HAP-1 (cell line): ENCODE results near the gene AHSA1.
"Not testable (repeated sequence)": the region's sequence is repeated elsewhere in the genome, so short reads cannot be mapped to it uniquely, and the experiment has no call there.

Experiments used
- DNase-seq, 2 experiments: peaks; one replicate each; pipeline ENCODE4 v3.0.0-alpha.2; 2016 to 2020; ENCODE audit warnings: low spot score in 2 of 2
- H3K27me3 ChIP-seq: fragments of 250-450 bp; sonication (Bioruptor Pico); 2 replicates; pipeline ENCODE4 v1.5.1; 2020; ENCODE audit warnings: low read depth, mild to moderate bottlenecking, moderate library complexity
- H3K36me3 ChIP-seq: fragments of 250-450 bp; sonication (Bioruptor Pico); replicated peaks from 2 replicates; pipeline ENCODE4 v1.5.1; 2020; ENCODE audit warnings: mild to moderate bottlenecking
- H3K4me1 ChIP-seq: fragments of 250-450 bp; sonication (Bioruptor Pico); 2 replicates; pipeline ENCODE4 v1.5.1; 2020; ENCODE audit warnings: mild to moderate bottlenecking
- H3K4me3 ChIP-seq: fragments of 250-450 bp; sonication (Bioruptor Pico); 2 replicates; pipeline ENCODE4 v1.5.1; 2020; ENCODE audit warnings: mild to moderate bottlenecking, moderate library complexity
- H3K9me3 ChIP-seq: fragments of 250-450 bp; sonication (Bioruptor Pico); 2 replicates; pipeline ENCODE4 v1.5.1; 2020; ENCODE audit warnings: mild to moderate bottlenecking, moderate library complexity
- in situ Hi-C: fragments of 300-500 bp; cut with MboI; formaldehyde crosslinking; loops from 3 replicates; pipeline ENCODE4 v1.14.3; 2020; ENCODE audit warnings: low sequenced_read_pairs, inconsistent platforms, mixed read lengths

AHSA1 gene

GRCh38 chr14:77457522-77458248, at the start of gene AHSA1, which contains the start of gene VIPAS39:
Gene AHSA1 (plus strand): TSS chr14:77458093. CDS start chr14:77458190, 97 bp downstream.
Gene VIPAS39 (minus strand): TSS chr14:77457601. CDS start chr14:77454102, 3,499 bp downstream.
- H3K4me1 ChIP-seq = peaks cover 5% of the 10 kb centered on the region
- in situ Hi-C loops = no loop called here
- peak; percentile 96 to 99 for DNase-seq
- H3K4me3 ChIP-seq = peak within 1 kb of the TSS; percentile 70
- H3K36me3 ChIP-seq = peaks cover 34% of the 10 kb centered on the region
- H3K27me3 ChIP-seq = no peaks in the 10 kb centered on the region
- H3K9me3 ChIP-seq = no peaks in the 10 kb centered on the region

GRCh38 chr14:77409131-77409533, 48.8 kb upstream of the AHSA1 start:
- H3K27me3 ChIP-seq = no peaks in the 10 kb centered on the region
- no peaks in the 10 kb centered on the region for H3K9me3 ChIP-seq
- no peaks in the 10 kb centered on the region for H3K36me3 ChIP-seq
- DNase-seq = no peak
- in situ Hi-C loops = no loop called here
- H3K4me1 ChIP-seq = no peaks in the 10 kb centered on the region
- H3K4me3 ChIP-seq = no peak overlapping the region

- H3K36me3 ChIP-seq, H3K27me3 ChIP-seq, in situ Hi-C loops, DNase-seq, H3K4me1 ChIP-seq, H3K9me3 ChIP-seq, H3K4me3 ChIP-seq: not testable (repeated sequence)
Measured at GRCh38 chr14:77415403-77416030, 42.4 kb upstream of the AHSA1 start.

GRCh38 chr14:77416098-77416497, 41.8 kb upstream of the AHSA1 start:
- H3K36me3 ChIP-seq, in situ Hi-C loops, H3K9me3 ChIP-seq, H3K4me3 ChIP-seq, DNase-seq, H3K4me1 ChIP-seq, H3K27me3 ChIP-seq: not testable (repeated sequence)

GRCh38 chr14:77416836-77417235, 41.1 kb upstream of the AHSA1 start:
- Histone ChIP-seq H3K36me3 (no peaks in the 10 kb centered on the region), H3K27me3 (no peaks in the 10 kb centered on the region), H3K4me1 (no peaks in the 10 kb centered on the region), H3K4me3 (no peak overlapping the region), H3K9me3 (peaks cover 7% of the 10 kb centered on the region; the same call in 1 of the 2 replicates)
- no peak for DNase-seq
- in situ Hi-C loops = no loop called here

GRCh38 chr14:77421201-77421600, 36.7 kb upstream of the AHSA1 start:
- DNase-seq = no peak
- Histone ChIP-seq H3K4me3 (no peak overlapping the region), H3K4me1 (no peaks in the 10 kb centered on the region), H3K27me3 (no peaks in the 10 kb centered on the region), H3K9me3 (peaks cover 7% of the 10 kb centered on the region; the same call in 1 of the 2 replicates), H3K36me3 (no peaks in the 10 kb centered on the region; the same call in 1 of the 2 replicates)
- in situ Hi-C loops = no loop called here

- DNase-seq = no peak
- Histone ChIP-seq H3K4me3 (no peak within 1 kb of the TSS), H3K27me3 (no peaks in the 10 kb centered on the region), H3K4me1 (no peaks in the 10 kb centered on the region), H3K9me3 (no peaks in the 10 kb centered on the region), H3K36me3 (peaks cover 8% of the 10 kb centered on the region)
- in situ Hi-C loops = no loop called here
Measured at GRCh38 chr14:77423423-77423822, 34.5 kb upstream of the AHSA1 start, which contains the start of gene NOXRED1. Gene NOXRED1 (minus strand): TSS chr14:77423523. CDS start chr14:77422889, 634 bp downstream.

GRCh38 chr14:77424862-77425261, 33.0 kb upstream of the AHSA1 start:
- no peaks in the 10 kb centered on the region for H3K27me3 ChIP-seq
- in situ Hi-C loops = no loop called here
- no peaks in the 10 kb centered on the region for H3K4me1 ChIP-seq
- DNase-seq = no peak
- H3K36me3 ChIP-seq = peaks cover 15% of the 10 kb centered on the region
- no peak overlapping the region for H3K4me3 ChIP-seq
- H3K9me3 ChIP-seq = no peaks in the 10 kb centered on the region

- no peak overlapping the region for H3K4me3 ChIP-seq
- peaks cover 15% of the 10 kb centered on the region for H3K36me3 ChIP-seq
- in situ Hi-C loops = no loop called here
- H3K4me1 ChIP-seq = no peaks in the 10 kb centered on the region
- H3K9me3 ChIP-seq = no peaks in the 10 kb centered on the region
- DNase-seq = no peak
- H3K27me3 ChIP-seq = no peaks in the 10 kb centered on the region
Measured at GRCh38 chr14:77426396-77426795, 31.5 kb upstream of the AHSA1 start.

- H3K36me3 ChIP-seq = peaks cover 3% of the 10 kb centered on the region; the same call in 1 of the 2 replicates
- in situ Hi-C loops = no loop called here
Measured at GRCh38 chr14:77436042-77436441, 21.9 kb upstream of the AHSA1 start.

GRCh38 chr14:77438596-77438995, 19.3 kb upstream of the AHSA1 start:
- Histone ChIP-seq H3K4me3 (no peak overlapping the region), H3K9me3 (no peaks in the 10 kb centered on the region), H3K4me1 (no peaks in the 10 kb centered on the region; the same call in 1 of the 2 replicates), H3K27me3 (no peaks in the 10 kb centered on the region), H3K36me3 (peaks cover 10% of the 10 kb centered on the region)
- DNase-seq = no peak
- in situ Hi-C loops = no loop called here

More at GRCh38 chr14:77436042-77436441, 21.9 kb upstream of the AHSA1 start:
- Histone ChIP-seq H3K9me3 (no peaks in the 10 kb centered on the region), H3K4me3 (no peak overlapping the region), H3K27me3 (no peaks in the 10 kb centered on the region), H3K4me1 (no peaks in the 10 kb centered on the region; the same call in 1 of the 2 replicates)
- no peak for DNase-seq

- H3K27me3 ChIP-seq = no peaks in the 10 kb centered on the region
- peaks cover 10% of the 10 kb centered on the region for H3K36me3 ChIP-seq
- DNase-seq = no peak
- H3K9me3 ChIP-seq = no peaks in the 10 kb centered on the region
- in situ Hi-C loops = no loop called here
- H3K4me3 ChIP-seq = no peak overlapping the region
- H3K4me1 ChIP-seq = no peaks in the 10 kb centered on the region; the same call in 1 of the 2 replicates
Measured at GRCh38 chr14:77439861-77440260, 18.0 kb upstream of the AHSA1 start.

- H3K4me3 ChIP-seq = no peak overlapping the region
- peaks cover 7% of the 10 kb centered on the region for H3K36me3 ChIP-seq
- no peaks in the 10 kb centered on the region for H3K27me3 ChIP-seq
- no peaks in the 10 kb centered on the region; the same call in 1 of the 2 replicates for H3K4me1 ChIP-seq
- in situ Hi-C loops = no loop called here
- no peak for DNase-seq
- no peaks in the 10 kb centered on the region for H3K9me3 ChIP-seq
Measured at GRCh38 chr14:77442196-77442595, 15.7 kb upstream of the AHSA1 start.

GRCh38 chr14:77455966-77456640, 1.8 kb upstream of the AHSA1 start:
- peak overlapping the region; percentile 70 for H3K4me3 ChIP-seq
- in situ Hi-C loops = no loop called here
- no peak for DNase-seq

More at GRCh38 chr14:77455966-77456640, 1.8 kb upstream of the AHSA1 start:
- H3K27me3 ChIP-seq = no peaks in the 10 kb centered on the region
- H3K4me1 ChIP-seq = peaks cover 5% of the 10 kb centered on the region
- H3K36me3 ChIP-seq = peaks cover 19% of the 10 kb centered on the region
- H3K9me3 ChIP-seq = no peaks in the 10 kb centered on the region
